SK-N-SH (cell line): ENCODE measurements around the gene SLC50A1. TPM values are rescaled to one million over a fixed set of nuclear protein-coding genes. Genes with fewer than 3 reads are reported as not detected.

Experiments used
- CTCF ChIA-PET: fragments of 300-600, 350-600 bp; formaldehyde crosslinking; extraction: SDS; loops from one replicate; lab custom pipeline; 2021; lab: Yijun Ruan, JAX
- POLR2A ChIA-PET: fragments of 350-600 bp; sonication (Branson Sonifier 250); formaldehyde crosslinking; extraction: SDS; loops from one replicate; lab custom pipeline; 2020; ENCODE audit warnings: antibody characterized with exemption, inconsistent platforms; lab: Yijun Ruan, JAX
- DNase-seq: peaks from one replicate; pipeline ENCODE4 v3.0.0; 2012
- H2AFZ ChIP-seq: fragments of 200-600 bp; sonication (generic); 2 replicates; pipeline ENCODE4 v1.8.1; 2016; ENCODE audit warnings: antibody characterized with exemption, mild to moderate bottlenecking, low read depth
- H3F3A ChIP-seq: fragments of 200-600 bp; sonication (generic); replicated peaks from 2 replicates; pipeline ENCODE3; 2016; ENCODE audit warnings: antibody characterized with exemption, mild to moderate bottlenecking; ENCODE audit not compliant: insufficient read depth
- H3K27ac ChIP-seq, 2 experiments: fragments of 200-500 bp in 1 of 2; fragments of 200-600 bp in 1 of 2; sonication (Bioruptor generic) in 1 of 2; sonication (generic), shearing (Covaris generic) in 1 of 2; 2 replicates each; pipeline versions ENCODE4 v1.5.1 to v1.6.1; 2014 to 2016; ENCODE audit warnings: low read depth in 2 of 2, inconsistent platforms in 1 of 2, low read length in 1 of 2, mild to moderate bottlenecking in 1 of 2, mixed read lengths in 1 of 2
- H3K27me3 ChIP-seq: fragments of 200-600 bp; sonication (generic), shearing (Covaris generic); 2 replicates; pipeline ENCODE4 v1.6.1; 2016; ENCODE audit warnings: mixed run types; ENCODE audit not compliant: insufficient read depth
- H3K36me3 ChIP-seq, 2 experiments: fragments of 200-500 bp in 1 of 2; fragments of 200-600 bp in 1 of 2; sonication (Bioruptor generic) in 1 of 2; sonication (generic) in 1 of 2; replicated peaks in 1 of 2; 2 replicates each; pipeline versions ENCODE3 to v1.5.1; 2014 to 2016; ENCODE audit warnings: low read length in 1 of 2, mild to moderate bottlenecking in 1 of 2; ENCODE audit not compliant: insufficient read depth in 2 of 2, control insufficient read depth in 1 of 2
- H3K4me1 ChIP-seq, 2 experiments: fragments of 200-500 bp in 1 of 2; fragments of 200-600 bp in 1 of 2; sonication (Bioruptor generic) in 1 of 2; sonication (generic), shearing (Covaris generic) in 1 of 2; 2 replicates each; pipeline versions ENCODE4 v1.5.1 to v1.6.1; 2014 to 2016; ENCODE audit warnings: low read depth in 1 of 2, low read length in 1 of 2, mixed run types in 1 of 2; ENCODE audit not compliant: insufficient read depth in 2 of 2, control insufficient read depth in 1 of 2
- H3K4me2 ChIP-seq: fragments of 200-600 bp; sonication (generic), shearing (Covaris generic); 2 replicates; pipeline ENCODE4 v1.6.1; 2017; ENCODE audit warnings: mixed run types
- H3K4me3 ChIP-seq, 2 experiments: fragments of 200-500 bp in 1 of 2; fragments of 200-600 bp in 1 of 2; sonication (Bioruptor generic) in 1 of 2; sonication (generic), shearing (Covaris generic) in 1 of 2; 2 replicates each; pipeline versions ENCODE4 v1.5.1 to v1.8.1; 2014 to 2016; ENCODE audit warnings: low read depth in 2 of 2, inconsistent platforms in 1 of 2, low read length in 1 of 2, mild to moderate bottlenecking in 1 of 2, mixed read lengths in 1 of 2, moderate library complexity in 1 of 2
- H3K79me2 ChIP-seq: fragments of 200-600 bp; sonication (generic); 2 replicates; pipeline ENCODE4 v1.8.1; 2017; ENCODE audit warnings: mild to moderate bottlenecking; ENCODE audit not compliant: insufficient read depth
- H3K9ac ChIP-seq: fragments of 200-600 bp; sonication (generic); 2 replicates; pipeline ENCODE4 v1.6.1; 2017; ENCODE audit warnings: mixed run types
- H3K9me2 ChIP-seq: fragments of 200-600 bp; sonication (generic); 2 replicates; pipeline ENCODE4 v1.6.1; 2017; ENCODE audit warnings: mixed run types
- H3K9me3 ChIP-seq: fragments of 200-600 bp; sonication (generic); 2 replicates; pipeline ENCODE4 v1.6.1; 2017; ENCODE audit warnings: mixed run types, mild to moderate bottlenecking, moderate library complexity
- H4K20me1 ChIP-seq: fragments of 200-600 bp; sonication (generic); 2 replicates; pipeline ENCODE4 v1.6.1; 2017; ENCODE audit warnings: mild to moderate bottlenecking, mixed run types; ENCODE audit not compliant: insufficient read depth
- CTCF ChIP-seq: fragments of 200-600 bp; sonication (generic); IDR thresholded peaks from 2 replicates; pipeline ENCODE4 v1.6.1; 2017; ENCODE audit warnings: antibody characterized with exemption, mild to moderate bottlenecking, moderate library complexity
- ELF1 ChIP-seq: IDR thresholded peaks from 2 replicates; pipeline ENCODE4 v1.4.0; 2012
- EP300 ChIP-seq, 2 experiments: IDR thresholded peaks; 2 replicates each; pipeline versions ENCODE4 v1.4.0 to v1.6.1; 2012; ENCODE audit warnings: borderline replicate concordance in 1 of 2, low read depth in 1 of 2, low read length in 1 of 2
- FOSL2 ChIP-seq: IDR thresholded peaks from 2 replicates; pipeline ENCODE4 v1.4.0; 2012; ENCODE audit warnings: low read depth, mild to moderate bottlenecking, moderate library complexity, borderline replicate concordance
- FOXJ3 ChIP-seq: sonication (generic); formaldehyde crosslinking; IDR thresholded peaks from 2 replicates; pipeline ENCODE4 v1.5.1; 2020; ENCODE audit warnings: mild to moderate bottlenecking, missing genetic modification reagents
- GABPA ChIP-seq: IDR thresholded peaks from 2 replicates; pipeline ENCODE4 v1.4.0; 2012; ENCODE audit warnings: low read depth, mild to moderate bottlenecking
- MXI1 ChIP-seq: IDR thresholded peaks from 2 replicates; pipeline ENCODE4 v1.6.1; 2012; ENCODE audit warnings: mild to moderate bottlenecking, low read depth, low read length, improper control_type of control experiment
- NRF1 ChIP-seq: IDR thresholded peaks from 2 replicates; pipeline ENCODE4 v1.6.1; 2012; ENCODE audit warnings: low read depth, mild to moderate bottlenecking, low read length
- RAD21 ChIP-seq: IDR thresholded peaks from 2 replicates; pipeline ENCODE4 v1.6.1; 2012; ENCODE audit warnings: mild to moderate bottlenecking, low read length
- RCOR1 ChIP-seq: fragments of 150-350 bp; IDR thresholded peaks from 2 replicates; pipeline ENCODE4 v1.6.1; 2017; ENCODE audit warnings: antibody characterized with exemption, low read length
- REST ChIP-seq: IDR thresholded peaks from 2 replicates; pipeline ENCODE4 v1.6.1; 2012; ENCODE audit warnings: mild to moderate bottlenecking, low read depth, low read length, moderate library complexity
- RFX5 ChIP-seq: IDR thresholded peaks from 2 replicates; pipeline ENCODE4 v1.6.1; 2012; ENCODE audit warnings: mild to moderate bottlenecking, improper control_type of control experiment, low read length
- SIN3A ChIP-seq: IDR thresholded peaks from 2 replicates; pipeline ENCODE4 v1.6.1; 2012; ENCODE audit warnings: low read depth, mild to moderate bottlenecking, low read length, moderate library complexity, borderline replicate concordance
- TAF1 ChIP-seq: IDR thresholded peaks from 2 replicates; pipeline ENCODE4 v1.6.1; 2012; ENCODE audit warnings: low read depth, mild to moderate bottlenecking, low read length, moderate library complexity, borderline replicate concordance
- TEAD4 ChIP-seq: IDR thresholded peaks from 2 replicates; pipeline ENCODE4 v1.4.0; 2012; ENCODE audit warnings: mild to moderate bottlenecking, borderline replicate concordance; ENCODE audit not compliant: insufficient read depth
- USF1 ChIP-seq: IDR thresholded peaks from 2 replicates; pipeline ENCODE4 v1.4.0; 2012; ENCODE audit warnings: low read depth, borderline replicate concordance
- WGBS: methylation state at CpG from one replicate; pipeline ENCODE4 v1.1.6; 2017; ENCODE audit warnings: low lambda C conversion rate; 5-methylcytosine and 5-hydroxymethylcytosine counted together
- polyA plus RNA-seq, 3 experiments: library from polyadenylated mRNA; depleted of rRNA; stranded (reverse); fragments of >200 nt; gene quantifications; 2 replicates each; pipeline ENCODE4 v1.2.3, GENCODE V29; 2012

Gene SLC50A1
- polyA plus RNA-seq, 1 of the 3 experiments (the other 2 are of a cell fraction): 58.4 TPM

- H3K9me3 ChIP-seq: no peaks in the 10 kb centered on the region
- H3K4me2 ChIP-seq: peak overlapping the region; percentile 94
- WGBS: 100% methylated on average over 3 of the region's 12 CpGs
Measured at GRCh38 chr1:155175281-155175926, 39.8 kb downstream of the SLC50A1 start.

More at GRCh38 chr1:155175281-155175926, 39.8 kb downstream of the SLC50A1 start:
- Histone ChIP-seq H3K9ac (no peak overlapping the region), H3K4me3 (peak overlapping the region; percentile 75 to 93), H3K36me3 (peaks cover 23 to 38% of the 10 kb centered on the region in 2 experiments), H2AFZ (no peak overlapping the region), H3K4me1 (peaks cover 0 to 33% of the 10 kb centered on the region in 2 experiments; a peak in 3 of 4 replicates), H3K27ac (peak overlapping the region in 1 of 2 experiments; percentile 92; a peak in 2 of 4 replicates), H3K27me3 (no peaks in the 10 kb centered on the region), H3F3A (peaks cover 29% of the 10 kb centered on the region), H3K79me2 (peaks cover 38% of the 10 kb centered on the region), H4K20me1 (no peaks in the 10 kb centered on the region), H3K9me2 (no peaks in the 10 kb centered on the region)
- TF ChIP-seq RFX5 (no peak), GABPA (no peak), MXI1 (no peak), ELF1 (no peak), FOXJ3 (CRISPR knock-in tag) (no peak), REST (no peak), CTCF (no peak), RAD21 (no peak), NRF1 (no peak), USF1 (no peak), RCOR1 (no peak), TEAD4 (no peak), TAF1 (no peak), EP300 (IDR thresholded peaks at IDR 0.05; ENCODE audit: borderline replicate concordance in 1 of 2, low read depth in 1 of 2, low read length in 1 of 2) (no peak), FOSL2 (no peak), SIN3A (no peak)
- no peak for DNase-seq
- POLR2A ChIA-PET: interaction anchor here (0.5 to 2.8 kb wide), 7 partner anchors 9 to 190 kb away, joined by 3 to 27 read pairs (median 5); partner anchors contain the start of genes EFNA1 and THBS3
- CTCF ChIA-PET: interaction anchor here (0.6 to 14.8 kb wide), 19 partner anchors 9 to 124 kb away, joined by 3 to 496 read pairs (median 6); partner anchors contain the start of genes ADAM15, MTX1 and THBS3
